Measurements from ENCODE around the gene SAPCD1.
"Not testable (repeated sequence)": the region's sequence is repeated elsewhere in the genome, so short reads cannot be mapped to it uniquely, and the experiment has no call there.

SAPCD1 gene

GRCh38 chr6:31806470-31807272 lies 44.2 kb downstream of the SAPCD1 start, which contains the start of gene LSM2:
Gene LSM2, minus strand, starts transcription at chr6:31806966. Its CDS starts 209 bp downstream, at chr6:31806757.
- Mint-ChIP-seq H3K27ac (peak within 1 kb of the TSS; percentile 93), H3K4me3 (peak within 1 kb of the TSS; percentile 95), H3K27me3 (ENCODE audit: low read depth) (no peaks in the 10 kb centered on the region), H3K4me1 (ENCODE audit: low read depth) (peaks cover 22% of the 10 kb centered on the region), H3K9me3 (no peaks in the 10 kb centered on the region), H3K36me3 (ENCODE audit: low read depth) (peaks cover 33% of the 10 kb centered on the region)

DNA sequence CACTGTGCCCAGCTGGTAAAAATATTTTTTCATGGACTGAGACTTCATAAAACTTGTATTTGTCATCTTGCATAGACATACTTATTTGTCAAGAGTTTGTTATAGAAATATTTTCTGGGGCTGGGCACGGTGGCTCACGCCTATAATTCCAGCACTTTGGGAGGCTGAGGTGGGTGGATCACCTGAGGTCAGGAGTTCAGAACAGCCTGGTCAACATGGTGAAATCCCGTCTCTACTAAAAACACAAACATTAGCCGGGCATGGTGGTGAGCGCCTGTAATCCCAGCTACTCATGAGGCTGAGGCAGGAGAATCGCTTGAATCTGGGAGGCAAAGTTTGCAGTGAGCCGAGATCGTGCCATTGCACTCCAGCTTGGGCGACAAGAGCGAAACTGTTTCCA lies 46.1 kb downstream of the SAPCD1 start:
- Mint-ChIP-seq H3K4me1 (ENCODE audit: low read depth) (peaks cover 29% of the 10 kb centered on the region), H3K36me3 (ENCODE audit: low read depth) (peaks cover 25% of the 10 kb centered on the region)
- H3K4me3 Mint-ChIP-seq; H3K27me3 Mint-ChIP-seq (ENCODE audit: low read depth); H3K9me3 Mint-ChIP-seq; H3K27ac Mint-ChIP-seq: not testable (repeated sequence)

- Mint-ChIP-seq H3K4me1 (ENCODE audit: low read depth) (peaks cover 27% of the 10 kb centered on the region), H3K36me3 (ENCODE audit: low read depth) (peaks cover 18% of the 10 kb centered on the region), H3K4me3 (no peak overlapping the region), H3K27ac (no peak overlapping the region), H3K27me3 (ENCODE audit: low read depth) (no peaks in the 10 kb centered on the region), H3K9me3 (no peaks in the 10 kb centered on the region)
Observed at GRCh38 chr6:31811645-31812044, 49.2 kb downstream of the SAPCD1 start.

DNA sequence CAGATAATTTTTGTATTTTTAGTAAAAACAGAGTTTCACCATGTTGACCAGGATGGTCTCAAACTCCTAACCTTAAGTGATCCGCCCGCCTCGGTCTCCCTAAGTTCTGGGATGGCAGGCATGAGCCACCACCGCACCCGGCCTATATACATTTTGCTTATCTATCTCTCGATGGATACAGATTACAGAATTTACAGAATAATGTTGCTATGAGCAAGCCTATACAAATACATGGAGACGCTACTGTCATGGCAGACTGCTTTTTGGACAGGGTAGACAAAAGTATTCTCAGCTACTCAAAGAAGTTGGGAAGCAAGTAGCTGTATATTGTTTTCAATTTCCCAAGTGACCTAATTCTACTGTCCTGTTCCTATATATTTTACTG lies 51.0 kb downstream of the SAPCD1 start:
- H3K9me3 Mint-ChIP-seq = no peaks in the 10 kb centered on the region
- no peaks in the 10 kb centered on the region for H3K27me3 Mint-ChIP-seq (ENCODE audit: low read depth)
- peak overlapping the region; percentile 87 for H3K27ac Mint-ChIP-seq
- H3K4me3 Mint-ChIP-seq = peak overlapping the region; percentile 90
- peaks cover 26% of the 10 kb centered on the region for H3K36me3 Mint-ChIP-seq (ENCODE audit: low read depth)
- peaks cover 34% of the 10 kb centered on the region for H3K4me1 Mint-ChIP-seq (ENCODE audit: low read depth)
